Hepatocyte (in vitro differentiated cells): Measurements from ENCODE around the gene KAT2B.

ENCODE experiments used
- EZH2 ChIP-seq: fragments of 200-600 bp; sonication (generic); IDR thresholded peaks from 2 replicates; pipeline ENCODE4 v1.6.1; 2016; ENCODE audit warnings: antibody characterized with exemption, mild to moderate bottlenecking, borderline replicate concordance
- EZH2phosphoT487 ChIP-seq: fragments of 200-600 bp; sonication (generic); IDR thresholded peaks from one replicate; pipeline ENCODE4 v1.6.1; 2018; ENCODE audit warnings: antibody characterized with exemption, mild to moderate bottlenecking, low read depth, moderate library complexity; ENCODE audit not compliant: unreplicated experiment, severe bottlenecking
- TF ChIP-seq, protein P1 (sequence below): fragments of 200-600 bp; sonication (generic); IDR thresholded peaks from 2 replicates; pipeline ENCODE4 v1.5.1; 2016; ENCODE audit warnings: antibody characterized with exemption, mild to moderate bottlenecking; ENCODE audit not compliant: poor library complexity

- no peak for TF ChIP-seq EZH2phosphoT487
- TF ChIP-seq, protein P1, sequence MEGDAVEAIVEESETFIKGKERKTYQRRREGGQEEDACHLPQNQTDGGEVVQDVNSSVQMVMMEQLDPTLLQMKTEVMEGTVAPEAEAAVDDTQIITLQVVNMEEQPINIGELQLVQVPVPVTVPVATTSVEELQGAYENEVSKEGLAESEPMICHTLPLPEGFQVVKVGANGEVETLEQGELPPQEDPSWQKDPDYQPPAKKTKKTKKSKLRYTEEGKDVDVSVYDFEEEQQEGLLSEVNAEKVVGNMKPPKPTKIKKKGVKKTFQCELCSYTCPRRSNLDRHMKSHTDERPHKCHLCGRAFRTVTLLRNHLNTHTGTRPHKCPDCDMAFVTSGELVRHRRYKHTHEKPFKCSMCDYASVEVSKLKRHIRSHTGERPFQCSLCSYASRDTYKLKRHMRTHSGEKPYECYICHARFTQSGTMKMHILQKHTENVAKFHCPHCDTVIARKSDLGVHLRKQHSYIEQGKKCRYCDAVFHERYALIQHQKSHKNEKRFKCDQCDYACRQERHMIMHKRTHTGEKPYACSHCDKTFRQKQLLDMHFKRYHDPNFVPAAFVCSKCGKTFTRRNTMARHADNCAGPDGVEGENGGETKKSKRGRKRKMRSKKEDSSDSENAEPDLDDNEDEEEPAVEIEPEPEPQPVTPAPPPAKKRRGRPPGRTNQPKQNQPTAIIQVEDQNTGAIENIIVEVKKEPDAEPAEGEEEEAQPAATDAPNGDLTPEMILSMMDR: no peak
- no peak for TF ChIP-seq EZH2
Observed at GRCh38 chr3:20023623-20024405, 16.4 kb upstream of the KAT2B start.
